Stimulated activated CD4-positive, alpha-beta T cell treated with anti-CD3 and anti-CD28 coated beads, Interleukin-15, amount 100 ng/mL, for 24 hours (primary cell): ENCODE measurements around the gene LRRC19.

ENCODE experiments used
- DNase-seq: peaks from one replicate; pipeline ENCODE4 v3.0.0-alpha.2; 2020

LRRC19 gene

DNA sequence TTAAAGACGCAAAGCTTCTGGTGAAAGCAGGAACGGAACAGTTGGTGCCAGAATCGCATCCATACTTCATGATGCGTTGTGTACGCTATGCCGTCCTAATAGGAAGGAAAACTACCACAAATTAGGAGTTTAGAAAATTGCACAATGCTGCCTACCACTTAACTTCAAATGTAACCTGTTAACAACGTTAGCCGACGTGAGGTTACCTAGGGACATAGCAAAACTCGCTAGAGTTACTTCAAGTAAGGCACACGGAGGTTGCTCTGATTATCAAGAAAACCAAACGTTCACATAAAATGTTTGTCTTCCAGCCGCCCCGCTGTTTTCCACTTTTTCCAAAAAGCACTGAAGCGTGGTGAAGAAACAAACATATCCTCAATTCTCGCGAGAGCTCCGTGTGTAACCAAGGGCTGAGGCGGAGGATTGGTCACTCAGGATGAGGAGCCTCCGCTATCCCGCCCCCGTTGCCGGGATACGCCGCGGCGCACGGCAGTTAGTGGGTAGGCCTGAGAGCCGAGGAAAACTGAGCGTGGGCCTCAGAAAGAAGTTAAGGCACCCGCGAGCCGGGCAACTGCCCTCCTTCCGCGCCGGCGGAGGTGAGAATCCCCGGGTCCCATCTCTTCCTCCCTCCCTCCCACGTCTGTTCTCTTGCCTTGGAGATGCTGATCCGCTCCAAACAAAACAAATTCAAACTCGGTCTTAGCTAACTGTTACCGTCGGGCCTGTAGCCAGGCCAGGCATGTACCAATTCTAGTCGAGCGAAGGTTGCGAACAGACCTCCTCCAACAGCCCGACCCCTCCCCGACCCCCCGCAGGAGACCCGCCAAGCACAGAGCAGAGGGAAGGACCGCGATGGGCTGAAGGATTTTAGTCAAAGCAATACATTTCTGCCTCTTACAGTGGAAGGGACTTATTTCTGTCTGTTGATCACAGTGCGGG is 49.3 kb downstream of the LRRC19 start, which contains the start of gene IFT74:
TSS of gene IFT74 (plus strand) at position 492 of the 939 bp plus-strand sequence. CDS start 5,556 bp downstream, outside the sequence.
- peak; percentile 96 for DNase-seq

DNA sequence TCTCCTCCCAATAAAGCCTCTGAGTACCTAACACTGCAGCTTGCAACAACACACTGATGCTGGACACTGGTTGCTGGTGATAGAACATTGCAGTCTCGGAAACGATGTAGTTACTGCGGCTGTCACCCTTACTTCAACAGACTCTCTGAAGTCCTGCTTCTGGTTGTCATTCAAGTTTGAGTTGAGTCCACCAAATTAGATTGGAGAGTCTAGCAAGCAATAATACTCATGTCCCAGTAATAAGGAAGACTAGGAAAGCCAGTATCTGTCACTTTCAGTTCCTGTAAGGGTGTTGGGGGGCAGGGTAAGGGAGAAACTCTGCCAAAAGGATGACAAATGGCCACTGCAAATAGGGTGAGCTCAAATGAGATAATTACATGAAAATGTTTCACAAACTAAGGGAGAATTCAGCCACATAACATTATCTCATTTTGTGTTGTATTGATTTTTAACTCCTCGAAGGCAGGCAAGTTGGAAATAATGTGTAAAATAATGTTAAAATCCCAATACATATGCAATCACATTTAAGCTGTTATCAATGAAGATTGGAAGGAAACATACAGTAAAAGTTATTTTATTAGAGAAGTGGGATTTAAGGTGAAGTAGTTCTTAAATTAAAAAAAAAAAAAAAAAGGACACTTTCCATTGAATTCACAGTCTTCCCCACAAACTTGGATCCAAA is 50.1 kb downstream of the LRRC19 start:
- no peak for DNase-seq

DNA sequence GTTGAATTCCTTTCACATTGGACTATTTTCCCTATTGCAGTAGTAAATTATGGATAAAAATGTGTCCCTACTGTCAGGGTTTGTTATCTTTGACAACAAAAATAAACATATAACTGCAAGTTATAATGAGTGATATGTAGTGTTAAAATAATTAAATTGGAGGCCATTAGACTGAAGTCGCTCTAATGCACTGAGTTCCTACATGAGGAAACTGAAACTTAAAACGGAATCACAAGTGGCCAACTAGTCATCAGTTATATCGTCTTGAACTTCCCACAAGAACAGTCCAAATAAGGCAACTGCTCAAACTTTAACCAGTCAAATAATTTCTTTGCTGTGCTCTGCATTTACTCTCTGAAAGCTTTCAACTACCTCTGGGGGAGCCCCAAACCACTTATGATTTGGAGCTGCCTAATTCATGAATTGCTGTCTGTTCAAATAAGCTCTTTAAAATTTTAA is 51.4 kb downstream of the LRRC19 start:
- no peak for DNase-seq

DNA sequence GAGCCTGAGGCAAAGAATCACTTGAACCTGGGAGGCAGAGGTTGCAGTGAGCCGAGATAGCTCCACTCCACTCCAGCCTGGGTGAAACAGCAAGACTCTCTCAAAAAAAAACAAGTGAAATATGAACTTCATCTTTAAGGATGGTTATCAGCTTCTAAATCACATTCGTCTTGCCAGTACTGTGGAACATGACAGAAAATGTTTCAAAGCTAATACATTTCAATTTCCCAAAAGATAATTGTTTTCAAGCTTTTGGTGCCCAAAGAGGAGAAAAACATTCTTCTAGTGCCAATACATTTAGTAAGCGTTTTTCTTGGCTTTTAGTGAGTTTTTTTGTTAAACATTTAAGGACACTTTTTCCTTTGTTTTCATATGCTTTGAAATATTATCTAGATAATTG is 53.7 kb downstream of the LRRC19 start:
- DNase-seq, result no peak

DNA sequence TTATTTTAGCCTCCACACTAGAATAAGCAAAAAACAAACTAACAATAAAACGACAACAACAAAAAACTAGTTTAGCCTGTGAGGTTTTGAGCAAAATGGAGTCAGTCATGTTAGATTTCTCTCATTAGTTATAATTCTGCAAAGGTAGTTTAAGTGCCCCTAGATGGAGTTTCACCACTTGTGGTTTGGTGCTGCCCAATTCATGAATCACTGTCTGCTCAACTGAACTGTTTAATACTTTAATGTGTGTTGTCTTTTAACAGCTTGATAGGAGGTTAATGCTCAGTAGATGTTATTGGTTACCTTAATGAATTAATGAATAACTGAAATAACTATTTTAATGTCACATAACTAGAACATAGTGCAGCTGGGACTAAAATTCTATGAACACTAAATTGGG is 55.0 kb downstream of the LRRC19 start:
- DNase-seq, result no peak

DNA sequence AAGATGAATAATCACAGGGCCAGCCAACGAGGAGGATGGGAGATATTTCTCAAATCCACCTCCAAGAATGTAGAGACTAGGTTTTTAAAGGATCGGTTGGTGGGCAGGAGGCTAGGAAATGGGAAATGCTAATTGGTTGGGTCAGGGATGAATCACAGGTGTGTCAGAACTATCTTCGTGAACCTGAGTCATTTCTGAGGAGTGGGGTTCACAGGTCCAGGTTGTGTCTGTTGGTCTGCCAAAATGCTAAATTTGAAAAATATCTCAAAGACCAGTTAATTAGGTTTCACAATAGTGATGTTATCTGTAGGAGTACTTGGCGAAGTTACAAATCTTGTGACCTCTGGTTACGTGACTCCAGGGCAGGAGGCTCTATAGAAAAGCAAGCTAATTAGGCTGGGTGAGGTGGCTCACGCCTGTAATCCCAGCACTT is 55.8 kb downstream of the LRRC19 start:
- DNase-seq, result no peak

DNA sequence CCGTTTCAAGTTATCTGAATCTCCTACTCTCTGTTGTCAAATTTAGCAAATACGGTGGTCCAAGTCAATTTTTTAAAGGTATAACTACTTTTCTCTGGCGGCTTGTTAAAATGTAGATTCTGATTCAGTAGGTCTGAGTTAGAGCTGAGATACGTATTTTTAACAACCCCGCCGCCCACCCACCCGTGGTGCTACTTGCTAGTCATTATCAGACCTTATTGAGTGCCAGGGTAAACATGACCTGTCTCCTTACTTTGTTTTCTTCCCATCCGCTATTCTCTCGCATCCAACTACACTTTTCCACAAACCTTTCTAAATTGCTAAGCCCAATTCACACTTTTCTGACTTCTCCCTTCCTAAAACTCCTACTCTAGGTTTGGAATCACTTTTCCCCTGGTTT is 57.7 kb downstream of the LRRC19 start:
- DNase-seq, result peak; percentile 60

DNA sequence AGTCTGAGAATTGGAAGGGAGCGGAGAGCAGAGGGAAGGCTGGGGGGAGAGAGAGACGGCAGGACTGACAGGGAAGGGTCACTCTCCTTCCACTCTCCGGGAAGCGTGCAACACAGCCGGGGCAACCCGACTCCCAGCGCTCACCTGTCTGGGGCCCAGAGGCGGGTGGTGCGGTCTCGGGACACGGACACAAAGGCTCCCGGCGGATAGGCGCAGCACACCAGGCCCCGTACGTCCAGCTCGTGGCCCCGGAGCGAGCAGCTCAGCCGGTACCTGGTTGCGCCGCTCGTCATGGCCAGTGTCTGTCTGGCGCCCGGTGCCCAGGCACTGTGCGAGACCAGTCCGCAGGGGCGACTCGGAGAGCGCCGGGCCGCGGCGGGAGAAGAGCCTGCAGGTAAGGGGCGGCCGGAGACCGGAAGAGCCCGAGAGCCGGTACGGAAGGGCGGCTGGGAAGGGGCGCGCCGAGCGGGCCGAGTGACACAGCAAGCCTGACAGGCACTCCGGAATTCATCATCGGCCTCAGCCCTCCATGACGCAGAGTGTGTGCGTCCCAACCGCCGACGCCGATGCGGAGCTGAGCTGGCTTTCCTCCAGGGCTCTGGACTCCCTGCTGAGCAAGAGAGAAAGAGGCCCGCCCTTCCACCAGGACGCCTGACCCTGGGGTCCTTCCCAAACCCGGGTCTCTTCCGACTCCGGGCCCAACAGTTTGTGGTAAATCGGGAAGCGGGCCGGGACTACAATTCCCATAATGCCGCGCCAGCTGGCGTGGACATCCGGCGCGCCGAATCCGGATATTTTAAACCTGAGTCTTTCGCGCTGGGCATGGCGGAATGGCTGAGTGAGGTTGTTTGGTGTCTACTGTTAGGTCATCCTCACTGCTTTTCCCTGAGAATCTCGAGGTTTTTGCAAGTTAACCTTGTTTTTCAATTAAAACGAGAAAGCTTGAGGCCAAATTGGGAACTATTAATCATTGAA is 58.4 kb downstream of the LRRC19 start, which contains the start of gene PLAA:
TSS of gene PLAA (minus strand) at position 490 of the 975 bp plus-strand sequence. CDS start at position 293, 197 bp downstream.
- peak; percentile 91 for DNase-seq

DNA sequence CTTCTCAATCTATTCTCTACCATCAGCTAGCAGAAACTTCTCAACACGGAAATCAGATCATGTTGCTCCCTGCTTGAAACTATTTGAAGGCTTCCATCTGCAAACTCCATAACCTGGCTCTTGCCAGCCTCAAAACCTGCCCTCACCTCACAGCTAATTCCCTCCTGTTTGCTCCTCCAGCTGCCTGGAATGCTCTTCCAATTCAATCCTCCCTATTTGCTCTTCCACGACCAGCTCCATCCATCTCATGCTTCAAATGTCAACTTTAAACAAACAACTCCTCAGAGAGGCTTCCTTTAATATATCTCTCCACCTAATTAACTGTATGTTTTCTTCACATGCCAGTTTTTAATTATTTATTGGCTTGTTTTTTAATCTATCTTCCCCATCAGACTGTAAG is 59.9 kb downstream of the LRRC19 start:
- DNase-seq, result no peak
